GM12878 (cell line): ENCODE data around the gene MUC5B. TPM values are rescaled to one million over a fixed set of nuclear protein-coding genes. Genes with fewer than 3 reads are reported as not detected.

Experiments used
- ATAC-seq: fragments of 200-7000 bp; cut with Tn5 transposase; 3 replicates; pipeline ENCODE4 v1.9.1; 2020; ENCODE audit warnings: mild to moderate bottlenecking, moderate library complexity
- BruUV-seq: library from RNA; stranded (reverse); fragments of 400-500 nt; replicated peaks from 2 replicates; lab custom pipeline; 2021; lab: Mats Ljungman, UMichigan
- CTCF ChIA-PET: fragments of 300-600 bp; sonication (Branson Sonifier 250); formaldehyde crosslinking; extraction: SDS; loops from one replicate; lab custom pipeline; 2021; ENCODE audit warnings: inconsistent platforms; lab: Yijun Ruan, JAX
- POLR2A ChIA-PET: fragments of 350-600 bp; formaldehyde crosslinking; extraction: SDS; loops from one replicate; lab custom pipeline; 2021; ENCODE audit warnings: inconsistent platforms; lab: Charles Lee
- RAD21 ChIA-PET: fragments of 300-600 bp; sonication (Branson Sonifier 250); formaldehyde crosslinking; loops from one replicate; lab custom pipeline; 2023; ENCODE audit warnings: antibody characterized with exemption; ENCODE audit not compliant: unreplicated experiment; lab: Charles Lee
- SMC1A ChIA-PET: fragments of 300-600 bp; sonication (Branson Sonifier 250); formaldehyde crosslinking; loops from one replicate; lab custom pipeline; 2023; ENCODE audit not compliant: unreplicated experiment, uncharacterized antibody; lab: Charles Lee
- DNase-seq: peaks from one replicate; pipeline ENCODE4 v3.0.0-alpha.2; 2011; ENCODE audit warnings: low read depth, low spot score
- FAIRE-seq: peaks from 3 replicates; lab custom pipeline; 2011; peaks lifted over from hg19 to GRCh38; lab: Jason Lieb, UNC
- H2AFZ ChIP-seq: 2 replicates; pipeline ENCODE4 v1.6.0; 2011; ENCODE audit warnings: low read depth, low read length, control low read depth; ENCODE audit not compliant: control insufficient read depth
- H3K27ac ChIP-seq: 2 replicates; pipeline ENCODE4 v1.5.1; 2011; ENCODE audit warnings: control low read depth; ENCODE audit not compliant: control insufficient read depth, insufficient read depth
- H3K27me3 ChIP-seq, 2 experiments: replicated peaks in 1 of 2; 2 replicates each; pipeline versions ENCODE4 v1.6.0 to v1.6.1; 2011; ENCODE audit warnings: low read length in 1 of 2; ENCODE audit not compliant: control insufficient read depth in 2 of 2, insufficient read depth in 2 of 2
- H3K36me3 ChIP-seq, 2 experiments: 2 replicates each; pipeline ENCODE4 v1.5.1; 2011; ENCODE audit warnings: low read length in 1 of 2; ENCODE audit not compliant: control insufficient read depth in 2 of 2, insufficient read depth in 2 of 2
- H3K4me1 ChIP-seq: 2 replicates; pipeline ENCODE4 v1.6.1; 2011; ENCODE audit warnings: mild to moderate bottlenecking, low read length, moderate library complexity, mixed read lengths; ENCODE audit not compliant: control insufficient read depth, insufficient read depth
- H3K4me2 ChIP-seq: 2 replicates; pipeline ENCODE4 v1.6.0; 2011; ENCODE audit warnings: control low read depth; ENCODE audit not compliant: control insufficient read depth, insufficient read depth
- H3K4me3 ChIP-seq: fragments of 200-600 bp; sonication (generic); 2 replicates; pipeline ENCODE4 v1.5.1; 2016
- H3K79me2 ChIP-seq: 2 replicates; pipeline ENCODE4 v1.6.0; 2011; ENCODE audit warnings: low read length; ENCODE audit not compliant: control insufficient read depth, insufficient read depth
- H3K9ac ChIP-seq: 2 replicates; pipeline ENCODE4 v1.8.0; 2011; ENCODE audit warnings: low read length, control low read depth, mixed read lengths; ENCODE audit not compliant: control insufficient read depth, insufficient read depth
- H3K9me3 ChIP-seq: replicated peaks from 3 replicates; pipeline ENCODE4 v1.5.1; 2011; ENCODE audit warnings: mild to moderate bottlenecking, low read length; ENCODE audit not compliant: control insufficient read depth, insufficient read depth
- H4K20me1 ChIP-seq: 2 replicates; pipeline ENCODE4 v1.6.0; 2011; ENCODE audit not compliant: control insufficient read depth, insufficient read depth
- BCL11A ChIP-seq: IDR thresholded peaks from 2 replicates; pipeline ENCODE4 v1.6.1; 2011; ENCODE audit warnings: low read depth, low read length
- E2F4 ChIP-seq: IDR thresholded peaks from 2 replicates; pipeline ENCODE4 v1.6.1; 2012; ENCODE audit warnings: low read depth, low read length, improper control_type of control experiment
- EED ChIP-seq: sonication (generic); IDR thresholded peaks from 2 replicates; pipeline ENCODE4 v1.6.1; 2016; ENCODE audit warnings: antibody characterized with exemption, low read depth
- HCFC1 ChIP-seq: fragments of 150-350 bp; IDR thresholded peaks from 2 replicates; pipeline ENCODE4 v1.6.1; 2014; ENCODE audit warnings: low read length
- HDAC6 ChIP-seq: fragments of 200-600 bp; sonication (generic); IDR thresholded peaks from one replicate; pipeline ENCODE4 v1.8.0; 2017; ENCODE audit warnings: antibody characterized with exemption; ENCODE audit not compliant: unreplicated experiment
- KDM1A ChIP-seq: fragments of 200-600 bp; sonication (generic); IDR thresholded peaks from 2 replicates; pipeline ENCODE4 v1.6.1; 2016; ENCODE audit warnings: borderline replicate concordance
- MTA2 ChIP-seq: fragments of 450-650 bp; IDR thresholded peaks from 2 replicates; pipeline ENCODE4 v1.6.1; 2016; ENCODE audit warnings: low read depth, mild to moderate bottlenecking, moderate library complexity
- MYB ChIP-seq: fragments of 150-350 bp; IDR thresholded peaks from 2 replicates; pipeline ENCODE4 v1.6.1; 2014; ENCODE audit warnings: mild to moderate bottlenecking, low read depth, low read length, borderline replicate concordance
- PKNOX1 ChIP-seq: fragments of 450-650 bp; IDR thresholded peaks from 2 replicates; pipeline ENCODE4 v1.6.1; 2016; ENCODE audit warnings: mild to moderate bottlenecking
- RELA ChIP-seq: fragments of 450-650 bp; IDR thresholded peaks from 2 replicates; pipeline ENCODE4 v1.8.0; 2014; ENCODE audit warnings: borderline replicate concordance; ENCODE audit not compliant: partially characterized antibody
- SMARCA5 ChIP-seq: fragments of 450-650 bp; IDR thresholded peaks from 2 replicates; pipeline ENCODE4 v1.6.1; 2017; ENCODE audit warnings: mild to moderate bottlenecking
- SREBF1 ChIP-seq: IDR thresholded peaks from 2 replicates; pipeline ENCODE4 v1.6.1; 2012; ENCODE audit warnings: mild to moderate bottlenecking, low read length
- SREBF2 ChIP-seq: IDR thresholded peaks from 2 replicates; pipeline ENCODE4 v1.6.1; 2012; ENCODE audit warnings: mild to moderate bottlenecking, low read length
- TBL1XR1 ChIP-seq: IDR thresholded peaks from 2 replicates; pipeline ENCODE4 v1.6.1; 2012; ENCODE audit warnings: low read depth, low read length, improper control_type of control experiment
- WGBS: methylation state at CpG from one replicate; pipeline ENCODE4 v1.1.6; 2016; ENCODE audit warnings: low lambda C conversion rate; ENCODE audit not compliant: insufficient replicate concordance, insufficient coverage; ENCODE audit errors: missing lambda C conversion rate; 5-methylcytosine and 5-hydroxymethylcytosine counted together
- in situ Hi-C: fragments of 300-500 bp; cut with MboI; formaldehyde crosslinking; loops from 9 replicates; pipeline ENCODE4 v1.14.3; 2018; ENCODE audit warnings: mixed read lengths
- intact Hi-C: fragments of 100-400 bp; cut with micrococcal nuclease; formaldehyde crosslinking; loops from one replicate; pipeline ENCODE4 v1.14.2; 2022; ENCODE audit not compliant: unreplicated experiment
- polyA plus RNA-seq, 11 experiments: library from polyadenylated mRNA; depleted of rRNA in 4 of 11; unstranded in 6 of 11; stranded (reverse) in 5 of 11; fragments of >200 nt; fragmentation: Nextera tagmentation in 4 of 11; fragmentation: Illumina TruSeq in 1 of 11; extraction: Ambion mirVana in 4 of 11; extraction: Trizol in 1 of 11; gene quantifications; 1 replicate in 1 of 11; 2 replicates in 10 of 11; pipeline versions ENCODE4 v1.2.1 to v1.2.3, GENCODE V29; 2011 to 2016; ENCODE audit warnings: inconsistent platforms in 2 of 11, missing spikeins in 2 of 11, low read depth in 1 of 11
- total RNA-seq, 4 experiments: library from RNA; depleted of rRNA in 3 of 4; stranded (reverse); fragments of >200 nt in 3 of 4; fragmentation: Illumina TruSeq in 1 of 4; extraction: Trizol in 1 of 4; gene quantifications; 2 replicates each; pipeline versions ENCODE4 v1.2.1 to v1.2.3, GENCODE V29; 2013 to 2021

The MUC5B gene
- total and polyA plus RNA-seq, 10 of the 15 experiments (the other 5 are each of a cell fraction or from before 2014, with no cell fraction given) = 1.5 TPM; not detected in 9

GRCh38 chr11:1203505-1204271 lies 19.2 kb upstream of the MUC5B start:
- no peak overlapping the region for H2AFZ ChIP-seq
- no peak for TF ChIP-seq SREBF2
- in situ Hi-C loops (no loop called here), intact Hi-C loops (loop anchor here (1.0 to 2.0 kb wide), 2 partner anchors 312 to 371 kb away; no protein-coding TSS in a partner anchor)
- no peaks in the 10 kb centered on the region for H3K79me2 ChIP-seq
- ChIA-PET RAD21 (interaction anchor here (1.4 kb wide), 1 partner anchor 371 kb away, joined by 3 read pairs; no protein-coding TSS in a partner anchor), SMC1A (no interaction called here), CTCF (interaction anchor here (1.3 to 2.2 kb wide), 3 partner anchors 10 to 371 kb away, joined by 6 to 12 read pairs (median 7); no protein-coding TSS in a partner anchor), POLR2A (no interaction called here)
- no peaks in the 10 kb centered on the region; the same call in 2 of the 3 replicates for H3K9me3 ChIP-seq
- H3K4me3 ChIP-seq = no peak overlapping the region
- H3K27me3 ChIP-seq = no peaks in the 10 kb centered on the region
- no peak overlapping the region for H3K27ac ChIP-seq
- DNase-seq (no peak), ATAC-seq (no peak), FAIRE-seq (no peak)
- no peaks in the 10 kb centered on the region for H3K36me3 ChIP-seq
- H3K9ac ChIP-seq = no peak overlapping the region
- no peaks in the 10 kb centered on the region for H3K4me1 ChIP-seq
- H3K4me2 ChIP-seq = no peak overlapping the region
- no peaks in the 10 kb centered on the region for H4K20me1 ChIP-seq
- 50% methylated on average over 30 of the region's 30 CpGs for WGBS
- no TSS peak for BruUV-seq

GRCh38 chr11:1204381-1205101 lies 18.3 kb upstream of the MUC5B start:
- Histone ChIP-seq H3K9ac (no peak overlapping the region), H3K27ac (no peak overlapping the region), H4K20me1 (no peaks in the 10 kb centered on the region), H3K4me3 (no peak overlapping the region), H3K4me2 (no peak overlapping the region), H3K36me3 (no peaks in the 10 kb centered on the region), H2AFZ (no peak overlapping the region), H3K4me1 (no peaks in the 10 kb centered on the region), H3K9me3 (no peaks in the 10 kb centered on the region; the same call in 2 of the 3 replicates), H3K79me2 (no peaks in the 10 kb centered on the region), H3K27me3 (no peaks in the 10 kb centered on the region)
- no peak for FAIRE-seq
- ChIA-PET SMC1A (no interaction called here), RAD21 (interaction anchor here (1.4 kb wide), 1 partner anchor 370 kb away, joined by 3 read pairs; no protein-coding TSS in a partner anchor), CTCF (interaction anchor here (1.3 kb wide), 1 partner anchor 370 kb away, joined by 7 read pairs; no protein-coding TSS in a partner anchor), POLR2A (no interaction called here)
- no peak for DNase-seq
- in situ Hi-C loops = no loop called here
- ATAC-seq = no peak
- BruUV-seq = no TSS peak
- intact Hi-C loops = no loop called here
- 44% methylated on average over 21 of the region's 22 CpGs for WGBS
- no peak for TF ChIP-seq MTA2
- no peak for TF ChIP-seq BCL11A
- no peak for TF ChIP-seq SREBF1
- TF ChIP-seq MYB = no peak
- TF ChIP-seq EED = no peak
- TF ChIP-seq HDAC6 = no peak
- TF ChIP-seq E2F4 = no peak
- TF ChIP-seq TBL1XR1 = no peak
- no peak for TF ChIP-seq PKNOX1
- no peak for TF ChIP-seq KDM1A
- TF ChIP-seq HCFC1 = no peak
- no peak for TF ChIP-seq SMARCA5
- TF ChIP-seq RELA = no peak
